ENCODE measurements around the gene MLH1.
"Not testable (repeated sequence)": the region's sequence is repeated elsewhere in the genome, so short reads cannot be mapped to it uniquely, and the experiment has no call there.

Gene MLH1

GRCh38 chr3:36944641-36945270 is 48.6 kb upstream of the MLH1 start, which contains the start of gene TRANK1:
TSS of gene TRANK1 (minus strand) at chr3:36945054. CDS start at chr3:36944809, 245 bp downstream.
- H3K4me3 ChIP-seq (ENCODE audit: low read depth, low read length, poor library complexity, severe bottlenecking) = peak within 1 kb of the TSS; percentile 78
- H3F3A ChIP-seq (ENCODE audit: insufficient read depth, low read length) = no peaks in the 10 kb centered on the region
- H3K27ac ChIP-seq (ENCODE audit: low read depth, low read length, poor library complexity, severe bottlenecking) = peak within 1 kb of the TSS; percentile 49
- H3K9me2 ChIP-seq (ENCODE audit: low read depth, low read length) = no peaks in the 10 kb centered on the region
- H3K36me3 ChIP-seq (ENCODE audit: insufficient read depth, low read length) = no peaks in the 10 kb centered on the region
- H3K27me3 ChIP-seq (ENCODE audit: insufficient read depth, low read length) = no peaks in the 10 kb centered on the region
- H3K4me1 ChIP-seq (ENCODE audit: insufficient read depth, low read length, severe bottlenecking) = peaks cover 23% of the 10 kb centered on the region
- TF ChIP-seq CTCF (IDR thresholded peaks at IDR 0.05; ENCODE audit: low read length) = no peak
- no peak for TF ChIP-seq EZH2 (IDR thresholded peaks at IDR 0.05; ENCODE audit: borderline replicate concordance, low read length)
- H3K4me2 ChIP-seq (ENCODE audit: low read length) = peak within 1 kb of the TSS; percentile 71
- peak within 1 kb of the TSS; percentile 82 for H3K9ac ChIP-seq (ENCODE audit: low read length)
- no peaks in the 10 kb centered on the region for H4K20me1 ChIP-seq (ENCODE audit: insufficient read depth, low read length)
- H3K9me3 ChIP-seq (ENCODE audit: low read length) = peaks cover 6% of the 10 kb centered on the region; the same call in 1 of the 2 replicates
- peak within 1 kb of the TSS; percentile 76 for H2AFZ ChIP-seq (ENCODE audit: low read length)
- peaks cover 12% of the 10 kb centered on the region for H3K79me2 ChIP-seq (ENCODE audit: insufficient read depth, low read length)

GRCh38 chr3:36945333-36945980 is 47.9 kb upstream of the MLH1 start:
- Histone ChIP-seq H3K4me2 (ENCODE audit: low read length) (peak overlapping the region; percentile 71), H3K27me3 (ENCODE audit: insufficient read depth, low read length) (no peaks in the 10 kb centered on the region), H3K4me3 (ENCODE audit: low read depth, low read length, poor library complexity, severe bottlenecking) (peak overlapping the region; percentile 78), H3K9ac (ENCODE audit: low read length) (peak overlapping the region; percentile 82), H4K20me1 (ENCODE audit: insufficient read depth, low read length) (no peaks in the 10 kb centered on the region), H3K9me2 (ENCODE audit: low read depth, low read length) (no peaks in the 10 kb centered on the region), H3K79me2 (ENCODE audit: insufficient read depth, low read length) (peaks cover 12% of the 10 kb centered on the region), H3K27ac (ENCODE audit: low read depth, low read length, poor library complexity, severe bottlenecking) (peak overlapping the region; percentile 49), H2AFZ (ENCODE audit: low read length) (peak overlapping the region; percentile 76), H3K36me3 (ENCODE audit: insufficient read depth, low read length) (no peaks in the 10 kb centered on the region), H3K4me1 (ENCODE audit: insufficient read depth, low read length, severe bottlenecking) (peaks cover 23% of the 10 kb centered on the region), H3K9me3 (ENCODE audit: low read length) (peaks cover 6% of the 10 kb centered on the region; the same call in 1 of the 2 replicates), H3F3A (ENCODE audit: insufficient read depth, low read length) (no peaks in the 10 kb centered on the region)
- TF ChIP-seq EZH2 (IDR thresholded peaks at IDR 0.05; ENCODE audit: borderline replicate concordance, low read length) (no peak), CTCF (IDR thresholded peaks at IDR 0.05; ENCODE audit: low read length) (no peak)

GRCh38 chr3:36947814-36948213 is 45.5 kb upstream of the MLH1 start:
- H3K27ac ChIP-seq (ENCODE audit: low read depth, low read length, poor library complexity, severe bottlenecking); H3K9me3 ChIP-seq (ENCODE audit: low read length); H3K9ac ChIP-seq (ENCODE audit: low read length); H2AFZ ChIP-seq (ENCODE audit: low read length); H3K4me2 ChIP-seq (ENCODE audit: low read length); H4K20me1 ChIP-seq (ENCODE audit: insufficient read depth, low read length); H3K79me2 ChIP-seq (ENCODE audit: insufficient read depth, low read length); H3K27me3 ChIP-seq (ENCODE audit: insufficient read depth, low read length); H3K4me3 ChIP-seq (ENCODE audit: low read depth, low read length, poor library complexity, severe bottlenecking); H3F3A ChIP-seq (ENCODE audit: insufficient read depth, low read length); H3K9me2 ChIP-seq (ENCODE audit: low read depth, low read length); H3K36me3 ChIP-seq (ENCODE audit: insufficient read depth, low read length): not testable (repeated sequence)
- peaks cover 11% of the 10 kb centered on the region for H3K4me1 ChIP-seq (ENCODE audit: insufficient read depth, low read length, severe bottlenecking)
